ENCODE measurements around the gene FFAR3.
A peak's percentile ranks its signal among the peaks of the same experiment; 100 is the strongest.
"Not testable (repeated sequence)": the region's sequence is repeated elsewhere in the genome, so short reads cannot be mapped to it uniquely, and the experiment has no call there.

Gene FFAR3

GRCh38 chr19:35355791-35356460 is 2.3 kb upstream of the FFAR3 start:
- Histone ChIP-seq H3K4me2 (peak overlapping the region; percentile 42; the same call in 1 of the 2 replicates), H3K27ac (no peak overlapping the region), H3K4me1 (peaks cover 59% of the 10 kb centered on the region), H3K9ac (no peak overlapping the region), H3K36me3 (no peaks in the 10 kb centered on the region), H4K20me1 (no peaks in the 10 kb centered on the region), H3K4me3 (no peak overlapping the region), H3K27me3 (no peaks in the 10 kb centered on the region), H3K9me3 (no peaks in the 10 kb centered on the region)
- no peak for TF ChIP-seq Cebpa-rat (IDR thresholded peaks at IDR 0.05)

- H3K4me1 ChIP-seq, result peaks cover 36% of the 10 kb centered on the region
- not testable (repeated sequence) for H3K27ac ChIP-seq, H4K20me1 ChIP-seq, H3K9ac ChIP-seq, H3K27me3 ChIP-seq, H3K9me3 ChIP-seq, H3K36me3 ChIP-seq, H3K4me2 ChIP-seq, H3K4me3 ChIP-seq
These were observed 574 bp downstream of the FFAR3 start for GRCh38 chr19:35358834-35359233.

- peaks cover 36% of the 10 kb centered on the region for H3K4me1 ChIP-seq
- H3K9ac ChIP-seq, H3K4me2 ChIP-seq, H3K36me3 ChIP-seq, H3K27me3 ChIP-seq, H3K27ac ChIP-seq, H3K9me3 ChIP-seq, H3K4me3 ChIP-seq, H4K20me1 ChIP-seq: not testable (repeated sequence)
These were observed 1.1 kb downstream of the FFAR3 start for GRCh38 chr19:35359395-35359794.

DNA sequence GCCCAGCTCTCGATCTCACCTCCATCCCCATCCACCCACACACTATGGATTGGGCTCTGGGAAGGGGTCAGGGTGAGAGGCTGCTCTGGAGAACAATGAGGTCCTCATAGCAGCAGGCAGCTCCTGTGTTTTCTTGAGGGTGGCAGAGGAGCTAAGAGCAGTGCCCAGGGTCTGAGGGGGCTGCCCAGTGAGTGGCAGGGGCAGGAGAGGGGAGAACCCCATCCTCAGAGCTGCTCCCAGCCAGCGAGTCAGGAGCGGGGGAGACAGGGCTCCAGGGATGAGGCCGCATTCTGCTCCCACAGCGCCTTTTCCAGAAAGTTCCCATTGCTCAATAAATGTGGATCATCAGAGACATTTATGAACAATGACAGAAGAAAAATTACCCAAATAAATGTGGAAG is 1.8 kb downstream of the FFAR3 start:
- H3K4me1 ChIP-seq, result peaks cover 33% of the 10 kb centered on the region

GRCh38 chr19:35360880-35361420 is 2.7 kb downstream of the FFAR3 start:
- Histone ChIP-seq H3K4me3 (no peak overlapping the region), H3K4me1 (peaks cover 24% of the 10 kb centered on the region), H3K27me3 (no peaks in the 10 kb centered on the region), H3K36me3 (no peaks in the 10 kb centered on the region), H3K9ac (no peak overlapping the region), H3K4me2 (peak overlapping the region; percentile 36), H4K20me1 (no peaks in the 10 kb centered on the region), H3K9me3 (no peaks in the 10 kb centered on the region), H3K27ac (no peak overlapping the region)
- TF ChIP-seq Cebpa-rat (IDR thresholded peaks at IDR 0.05), result no peak

More for the DNA sequence above, 1.8 kb downstream of the FFAR3 start:
- H3K4me3 ChIP-seq, H3K27me3 ChIP-seq, H4K20me1 ChIP-seq, H3K36me3 ChIP-seq, H3K9ac ChIP-seq, H3K27ac ChIP-seq, H3K9me3 ChIP-seq, H3K4me2 ChIP-seq: not testable (repeated sequence)

GRCh38 chr19:35362261-35363000 is 4.2 kb downstream of the FFAR3 start:
- H3K27me3 ChIP-seq, result no peaks in the 10 kb centered on the region
- no peak overlapping the region for H3K27ac ChIP-seq
- H3K9ac ChIP-seq, result no peak overlapping the region
- H3K4me1 ChIP-seq, result peaks cover 18% of the 10 kb centered on the region
- TF ChIP-seq Cebpa-rat (IDR thresholded peaks at IDR 0.05), result no peak
- H4K20me1 ChIP-seq, result no peaks in the 10 kb centered on the region
- H3K9me3 ChIP-seq, result no peaks in the 10 kb centered on the region
- no peak overlapping the region for H3K4me3 ChIP-seq
- H3K4me2 ChIP-seq, result no peak overlapping the region
- H3K36me3 ChIP-seq, result no peaks in the 10 kb centered on the region

- H3K27ac ChIP-seq, result no peak overlapping the region
- TF ChIP-seq Cebpa-rat (IDR thresholded peaks at IDR 0.05), result no peak
- no peak overlapping the region for H3K4me3 ChIP-seq
- no peak overlapping the region for H3K9ac ChIP-seq
- no peak overlapping the region for H3K4me2 ChIP-seq
- H3K27me3 ChIP-seq, result no peaks in the 10 kb centered on the region
- no peaks in the 10 kb centered on the region for H3K36me3 ChIP-seq
- no peaks in the 10 kb centered on the region for H3K9me3 ChIP-seq
- H4K20me1 ChIP-seq, result no peaks in the 10 kb centered on the region
- peaks cover 12% of the 10 kb centered on the region for H3K4me1 ChIP-seq
These were observed 4.8 kb downstream of the FFAR3 start for GRCh38 chr19:35363001-35363590.

DNA sequence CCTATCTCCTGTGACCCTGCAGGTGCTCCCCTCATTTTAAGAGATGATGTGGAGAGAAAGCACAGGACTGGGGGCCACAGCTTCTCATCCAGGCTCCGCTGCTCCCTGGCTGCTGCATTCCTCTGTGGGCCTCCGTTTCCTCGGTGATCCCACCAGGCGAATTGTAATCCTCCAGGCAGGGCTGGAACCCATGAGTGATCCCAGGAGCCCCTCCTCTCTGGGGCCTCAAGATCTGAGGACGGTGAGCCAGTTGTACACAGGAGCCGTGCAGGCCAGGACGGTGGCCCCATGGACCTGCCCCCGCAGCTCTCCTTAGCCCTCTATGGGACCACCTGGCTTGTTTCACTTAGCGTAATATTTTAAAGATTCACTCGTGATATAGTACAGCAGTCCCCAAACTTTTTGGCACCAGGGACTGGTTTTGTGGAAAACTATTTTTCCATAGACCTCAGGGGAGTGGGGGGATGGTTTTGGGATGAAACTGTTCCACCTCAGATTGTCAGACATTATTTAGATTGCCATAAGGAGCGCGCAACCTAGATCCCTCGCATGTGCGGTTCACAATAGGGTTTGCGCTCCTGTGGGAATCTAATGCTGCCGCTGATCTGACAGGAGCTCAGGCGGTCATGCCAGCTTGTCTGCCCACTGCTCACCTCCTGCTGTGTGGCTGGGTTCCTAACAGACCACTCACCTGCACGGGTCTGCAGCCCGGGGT is 5.6 kb downstream of the FFAR3 start:
- no peaks in the 10 kb centered on the region for H4K20me1 ChIP-seq
- no peak overlapping the region for H3K4me2 ChIP-seq
- peaks cover 8% of the 10 kb centered on the region for H3K4me1 ChIP-seq
- H3K27me3 ChIP-seq, result no peaks in the 10 kb centered on the region
- no peaks in the 10 kb centered on the region for H3K36me3 ChIP-seq
- no peaks in the 10 kb centered on the region for H3K9me3 ChIP-seq
- H3K9ac ChIP-seq, result no peak overlapping the region
- no peak overlapping the region for H3K4me3 ChIP-seq
- no peak for TF ChIP-seq Cebpa-rat (IDR thresholded peaks at IDR 0.05)
- H3K27ac ChIP-seq, result no peak overlapping the region

DNA sequence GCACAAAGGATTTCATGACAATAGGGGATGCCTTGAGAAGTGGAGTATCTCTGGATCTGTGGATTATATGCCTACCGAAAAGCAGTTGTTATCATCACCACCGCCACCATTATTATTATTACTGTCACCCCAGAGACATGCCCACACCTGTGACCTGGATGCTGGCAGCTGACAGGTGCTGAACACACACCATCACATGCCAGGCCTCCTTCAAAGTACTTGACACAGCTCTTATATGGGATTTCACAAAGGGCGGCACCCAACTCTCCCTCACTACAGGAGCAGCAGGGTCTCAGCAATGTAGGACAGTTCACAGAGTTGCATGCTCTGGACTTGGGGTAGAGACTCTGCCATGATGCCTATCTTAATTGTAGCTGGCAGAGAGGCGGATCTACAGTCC is 7.0 kb downstream of the FFAR3 start:
- Histone ChIP-seq H4K20me1 (no peaks in the 10 kb centered on the region), H3K4me1 (peaks cover 8% of the 10 kb centered on the region), H3K27me3 (no peaks in the 10 kb centered on the region), H3K4me2 (no peak overlapping the region), H3K9ac (no peak overlapping the region), H3K36me3 (no peaks in the 10 kb centered on the region), H3K4me3 (no peak overlapping the region), H3K27ac (no peak overlapping the region), H3K9me3 (no peaks in the 10 kb centered on the region)
- no peak for TF ChIP-seq Cebpa-rat (IDR thresholded peaks at IDR 0.05)

DNA sequence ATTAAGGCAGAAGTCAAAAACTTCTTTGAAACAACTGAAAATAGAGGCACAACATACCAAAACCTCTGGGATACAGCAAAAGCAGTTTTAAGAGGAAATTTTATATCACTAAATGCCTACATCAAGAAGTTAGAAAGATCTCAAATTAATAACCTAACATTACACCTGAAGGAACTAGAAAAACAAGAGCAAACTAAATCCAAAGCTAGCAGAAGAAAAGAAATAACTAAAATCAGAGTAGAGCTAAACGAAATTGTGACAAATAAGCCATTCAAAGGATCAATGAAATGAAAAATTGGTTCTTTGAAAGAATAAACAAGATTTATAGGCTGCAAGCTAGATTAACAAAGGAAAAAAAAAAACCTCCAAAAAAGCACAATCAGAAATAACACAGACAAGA is 10.1 kb downstream of the FFAR3 start:
- Histone ChIP-seq H3K4me2 (no peak overlapping the region), H3K4me3 (no peak overlapping the region), H3K27me3 (no peaks in the 10 kb centered on the region), H3K4me1 (no peaks in the 10 kb centered on the region), H3K9ac (no peak overlapping the region), H3K9me3 (no peaks in the 10 kb centered on the region), H4K20me1 (no peaks in the 10 kb centered on the region), H3K27ac (no peak overlapping the region), H3K36me3 (no peaks in the 10 kb centered on the region)
- TF ChIP-seq Cebpa-rat (IDR thresholded peaks at IDR 0.05), result no peak
